Ovary (tissue), 9 donors: ENCODE measurements around the gene AHRR. TPM values are rescaled to one million over a fixed set of nuclear protein-coding genes. Genes with fewer than 3 reads are reported as not detected.

ENCODE experiments used
- DNase-seq, 5 donors: peaks; one replicate each; pipeline ENCODE4 v3.0.0-alpha.2; 2019 to 2020
- H3K27ac ChIP-seq, 2 donors: fragments of 200-600 bp; one replicate each; pipeline versions ENCODE4 v1.5.1 to v1.8.0; 2019 to 2022
- H3K27me3 ChIP-seq: fragments of 200-600 bp; one replicate; pipeline ENCODE4 v1.8.0; 2022
- H3K36me3 ChIP-seq: fragments of 200-600 bp; sonication (generic); one replicate; pipeline ENCODE4 v1.5.1; 2019
- H3K4me1 ChIP-seq: one replicate; pipeline ENCODE4 v1.8.1; 2013; ENCODE audit warnings: mild to moderate bottlenecking, moderate library complexity; ENCODE audit not compliant: insufficient read depth
- H3K4me3 ChIP-seq: fragments of 200-600 bp; sonication (generic); one replicate; pipeline ENCODE4 v1.5.1; 2017
- H3K9me3 ChIP-seq, 2 donors: fragments of 200-600 bp in 1 of 2; sonication (generic) in 1 of 2; one replicate each; pipeline versions ENCODE4 v1.5.1 to v1.8.1; 2013 to 2019; ENCODE audit warnings: mild to moderate bottlenecking in 1 of 2, moderate library complexity in 1 of 2
- EP300 ChIP-seq: sonication (generic); formaldehyde crosslinking; IDR thresholded peaks from one replicate; pipeline ENCODE4 v1.6.1; 2017; ENCODE audit warnings: antibody characterized with exemption
- POLR2A ChIP-seq: fragments of 450-650 bp; IDR thresholded peaks from one replicate; pipeline ENCODE4 v1.6.1; 2017; ENCODE audit warnings: antibody characterized with exemption, mild to moderate bottlenecking, moderate library complexity
- WGBS, 3 donors: extraction: QIAGEN DNeasy Blood & Tissue Kit in 1 of 3; methylation state at CpG; one replicate each; pipeline versions ENCODE4 v1.1.5 to v1.1.7; 2013 to 2017; 5-methylcytosine and 5-hydroxymethylcytosine counted together
- intact Hi-C, 4 donors: fragments of 100-400 bp; cut with DNase I; formaldehyde crosslinking; loops; one replicate each; pipeline versions ENCODE4 v1.11.0 to v1.15.1; 2022 to 2023
- polyA plus RNA-seq, 2 donors: library from polyadenylated mRNA; stranded (reverse); fragments of 200-250 nt in 1 of 2; fragments of 350-450 nt in 1 of 2; fragmentation: Illumina TruSeq in 1 of 2; extraction: RNeasy Lipid Tissue Mini Kit (QIAGEN cat#74804) in 1 of 2; gene quantifications; one replicate each; pipeline ENCODE4 v1.2.3, GENCODE V29; 2013 to 2014
- total RNA-seq, 7 donors: library from RNA; depleted of rRNA in 2 of 7; stranded (reverse); fragments of >200 nt in 2 of 7; fragmentation: NEBNext Ultra II Directional in 3 of 7; extraction: Animal tissue kit (Norgen Biotek cat#: 25700) in 3 of 7; gene quantifications; one replicate each; pipeline versions ENCODE4 v1.1.0 to v1.2.4, GENCODE V29; 2016 to 2023
- TF ChIP-seq, protein P1 (sequence below), 3 donors: fragments of 450-650 bp in 2 of 3; fragments of 200-600 bp in 1 of 3; IDR thresholded peaks; one replicate each; pipeline versions ENCODE4 v1.5.1 to v1.8.0; 2016 to 2022; ENCODE audit warnings: antibody characterized with exemption in 3 of 3, mild to moderate bottlenecking in 1 of 3
- donor health status: DM: no; HTN: no; CAD: no; lungs with moderate emphysema.
- donor health status: DM: no; HTN: no; CAD: no.
- donor health status: Bipolar disorder and iron deficiency.
- donor health status: DM: yes; HTN: yes; CAD: no.
- donor health status: DM: no; HTN: no; CAD: no.
- donor health status: DM: yes; HTN: yes; CAD: no.

Gene AHRR
- total and polyA plus RNA-seq, 9 donors: 0.72 to 14.9 (median 2.0) TPM

DNA sequence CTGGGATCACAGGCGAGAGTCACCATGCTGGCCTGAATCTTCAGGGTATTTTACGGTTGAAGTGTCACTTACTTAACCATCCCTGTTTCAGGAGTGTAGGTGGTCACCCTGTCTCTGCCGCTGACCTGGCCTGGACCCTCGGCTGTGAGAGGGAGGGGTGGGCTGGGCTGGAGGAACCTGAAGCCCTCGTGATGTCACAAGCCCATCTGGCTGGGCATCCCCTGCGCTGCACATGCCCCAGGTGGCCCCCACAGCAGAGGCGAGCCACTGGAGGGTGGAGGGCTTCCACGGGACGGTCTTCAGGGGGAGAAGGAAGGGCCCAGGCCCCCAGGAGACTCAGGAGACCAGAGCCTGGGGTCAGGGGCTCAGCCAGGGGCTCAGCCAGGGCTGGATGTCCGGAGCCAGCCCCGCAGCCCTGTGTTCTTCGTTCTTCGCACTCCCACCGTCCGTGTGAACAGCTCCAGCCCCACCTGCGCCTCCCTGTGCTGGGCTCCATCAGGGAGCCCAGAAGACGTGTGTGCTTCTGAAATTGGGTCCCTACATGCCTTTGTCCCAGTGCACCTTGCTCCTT lies 7.6 kb upstream of the AHRR start:
- H3K4me1 ChIP-seq: peaks cover 6% of the 10 kb centered on the region
- H3K4me3 ChIP-seq: no peak overlapping the region
- intact Hi-C loops: loop anchor here in 1 of 4 donors (10.0 kb wide), 1 partner anchor 131 kb away; the partner anchor contains the start of gene EXOC3
- H3K36me3 ChIP-seq: no peaks in the 10 kb centered on the region
- no peak overlapping the region for H3K27ac ChIP-seq
- no peak for DNase-seq
- TF ChIP-seq EP300 (no peak), POLR2A (no peak)
- TF ChIP-seq, protein P1, sequence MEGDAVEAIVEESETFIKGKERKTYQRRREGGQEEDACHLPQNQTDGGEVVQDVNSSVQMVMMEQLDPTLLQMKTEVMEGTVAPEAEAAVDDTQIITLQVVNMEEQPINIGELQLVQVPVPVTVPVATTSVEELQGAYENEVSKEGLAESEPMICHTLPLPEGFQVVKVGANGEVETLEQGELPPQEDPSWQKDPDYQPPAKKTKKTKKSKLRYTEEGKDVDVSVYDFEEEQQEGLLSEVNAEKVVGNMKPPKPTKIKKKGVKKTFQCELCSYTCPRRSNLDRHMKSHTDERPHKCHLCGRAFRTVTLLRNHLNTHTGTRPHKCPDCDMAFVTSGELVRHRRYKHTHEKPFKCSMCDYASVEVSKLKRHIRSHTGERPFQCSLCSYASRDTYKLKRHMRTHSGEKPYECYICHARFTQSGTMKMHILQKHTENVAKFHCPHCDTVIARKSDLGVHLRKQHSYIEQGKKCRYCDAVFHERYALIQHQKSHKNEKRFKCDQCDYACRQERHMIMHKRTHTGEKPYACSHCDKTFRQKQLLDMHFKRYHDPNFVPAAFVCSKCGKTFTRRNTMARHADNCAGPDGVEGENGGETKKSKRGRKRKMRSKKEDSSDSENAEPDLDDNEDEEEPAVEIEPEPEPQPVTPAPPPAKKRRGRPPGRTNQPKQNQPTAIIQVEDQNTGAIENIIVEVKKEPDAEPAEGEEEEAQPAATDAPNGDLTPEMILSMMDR (IDR thresholded peaks at IDR 0.05): no peak
- H3K9me3 ChIP-seq: no peaks in the 10 kb centered on the region
- WGBS, 3 donors: 82 to 88% (median 82%) methylated on average over 17 of the region's 17 CpGs
- H3K27me3 ChIP-seq: no peaks in the 10 kb centered on the region

DNA sequence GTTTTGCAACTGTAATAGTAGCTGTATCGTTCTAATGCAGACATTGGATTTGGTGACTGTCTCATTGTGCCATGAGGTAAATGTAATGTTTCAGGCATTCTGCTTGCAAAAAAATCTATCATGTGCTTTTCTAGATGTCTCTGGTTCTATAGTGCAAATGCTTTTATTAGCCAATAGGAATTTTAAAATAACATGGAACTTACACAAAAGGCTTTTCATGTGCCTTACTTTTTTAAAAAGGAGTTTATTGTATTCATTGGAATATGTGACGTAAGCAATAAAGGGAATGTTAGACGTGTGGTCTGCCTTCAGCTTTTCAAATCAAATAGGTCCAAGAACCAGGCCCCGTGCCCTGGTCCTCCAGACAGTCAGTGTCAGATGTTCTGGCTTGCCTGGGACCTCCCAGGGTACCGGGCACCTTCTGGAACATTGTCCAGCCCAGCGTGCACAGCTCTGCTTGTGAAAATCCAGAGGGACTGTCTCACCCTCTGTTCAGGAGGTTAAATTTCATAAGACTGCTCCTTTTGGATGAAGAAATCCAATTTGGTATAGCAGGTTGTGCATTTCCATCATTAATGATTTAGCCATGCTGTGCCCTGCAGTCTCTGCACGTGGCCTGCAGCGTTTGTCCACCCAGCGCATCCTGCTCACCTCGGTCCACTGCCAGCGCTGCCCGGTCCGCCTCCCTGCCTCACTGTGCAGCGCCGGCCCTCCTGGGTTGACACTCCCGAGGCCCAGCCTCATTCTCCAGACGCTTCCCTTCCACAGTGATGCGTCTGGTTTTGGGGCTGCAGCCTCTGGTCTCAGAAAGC lies 6.6 kb upstream of the AHRR start:
- Histone ChIP-seq H3K4me3 (no peak overlapping the region), H3K9me3 (no peaks in the 10 kb centered on the region), H3K36me3 (no peaks in the 10 kb centered on the region), H3K4me1 (peaks cover 5% of the 10 kb centered on the region), H3K27me3 (no peaks in the 10 kb centered on the region), H3K27ac (no peak overlapping the region)
- intact Hi-C loops: loop anchor here in 1 of 4 donors (5.0 to 10.0 kb wide), 2 partner anchors 128 to 130 kb away; partner anchors contain the start of gene EXOC3
- TF ChIP-seq POLR2A: no peak
- no peak for TF ChIP-seq EP300
- TF ChIP-seq, protein P1 (IDR thresholded peaks at IDR 0.05): no peak
- 86 to 92% (median 90%) methylated on average over 18 of the region's 18 CpGs for WGBS, 3 donors
- DNase-seq: no peak

DNA sequence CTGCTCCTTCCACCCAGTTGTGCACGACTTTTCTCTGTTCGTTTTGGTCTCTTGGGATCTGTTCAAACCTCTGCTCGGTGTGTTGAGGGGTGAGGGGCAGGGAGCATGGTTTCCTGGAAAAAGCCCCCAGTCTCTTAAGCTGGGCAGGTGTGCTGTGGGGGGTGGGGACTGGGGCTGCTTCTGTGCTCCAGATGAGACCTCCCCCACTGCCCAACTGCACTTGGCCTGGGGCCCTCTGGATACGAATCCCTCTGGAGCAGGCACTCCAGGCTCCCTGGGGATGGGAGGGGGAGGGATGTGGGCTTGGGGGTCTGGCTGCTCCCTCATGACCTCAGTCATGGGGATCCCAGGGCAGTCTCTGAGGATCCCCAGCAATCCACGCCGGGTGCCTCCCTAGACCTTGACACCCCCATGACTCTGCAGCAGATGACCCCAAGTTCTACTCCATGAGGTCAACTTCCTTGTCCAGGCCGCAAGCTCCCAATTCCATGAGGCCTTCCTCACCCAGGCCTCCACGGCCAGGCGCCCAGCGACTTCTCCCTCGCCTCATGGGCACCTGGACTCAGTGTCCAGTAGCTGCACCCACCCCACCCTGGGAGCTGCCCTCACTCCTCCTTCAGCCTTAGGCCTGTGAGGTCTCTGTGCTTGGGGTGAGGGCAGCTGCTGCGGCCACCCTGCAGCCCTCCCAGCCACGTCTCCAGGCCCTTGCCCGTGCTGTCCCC lies 5.9 kb upstream of the AHRR start:
- no peak overlapping the region for H3K4me3 ChIP-seq
- TF ChIP-seq, protein P1 (IDR thresholded peaks at IDR 0.05): no peak
- TF ChIP-seq EP300: no peak
- TF ChIP-seq POLR2A: no peak
- no peaks in the 10 kb centered on the region for H3K36me3 ChIP-seq
- WGBS, 3 donors: 68 to 81% (median 75%) methylated on average over 14 of the region's 14 CpGs
- peaks cover 5% of the 10 kb centered on the region for H3K4me1 ChIP-seq
- no peaks in the 10 kb centered on the region for H3K9me3 ChIP-seq
- no peak overlapping the region for H3K27ac ChIP-seq
- intact Hi-C loops: loop anchor here in 1 of 4 donors (5.0 to 10.0 kb wide), 2 partner anchors 128 to 129 kb away; partner anchors contain the start of gene EXOC3
- DNase-seq: no peak
- no peaks in the 10 kb centered on the region for H3K27me3 ChIP-seq
